ENCODE data around the gene PAX5. TPM values are rescaled to one million over a fixed set of nuclear protein-coding genes. Genes with fewer than 3 reads are reported as not detected.

The PAX5 gene
- total RNA-seq, 1 experiment from 2014 or later, result 0.39 TPM

DNA sequence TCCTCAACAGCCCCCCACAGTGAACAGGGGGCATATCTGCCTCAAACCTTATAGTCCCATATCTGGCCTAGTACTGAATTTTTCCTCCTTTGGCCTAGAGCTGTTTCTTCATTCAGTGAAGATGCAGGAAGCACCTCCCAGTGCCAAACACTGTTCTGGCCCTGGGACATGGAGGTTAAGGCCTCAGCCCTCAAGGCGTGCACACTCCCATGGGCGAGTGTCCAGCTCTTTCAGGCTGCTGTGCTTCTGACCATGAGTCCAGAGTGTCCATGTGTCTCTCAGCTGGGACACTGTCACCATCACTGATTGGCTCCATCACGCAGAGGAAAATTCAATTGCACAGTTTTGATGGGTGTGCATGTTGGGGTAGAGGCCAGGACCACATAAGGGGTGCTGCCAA, 151.5 kb downstream of the PAX5 start:
- no peak overlapping the region for H3K4me3 Mint-ChIP-seq
- Histone ChIP-seq H3K4me1 (ENCODE audit: insufficient read depth, low read length) (no peaks in the 10 kb centered on the region), H2AK5ac (ENCODE audit: insufficient read length, low read length) (no peak overlapping the region), H3K14ac (ENCODE audit: insufficient read depth, low read length) (no peak overlapping the region), H3K4me2 (ENCODE audit: insufficient read depth, insufficient read length, low read length) (no peak overlapping the region), H2AFZ (ENCODE audit: low read length) (no peak overlapping the region), H3K4ac (ENCODE audit: low read depth, low read length) (no peak overlapping the region), H2BK120ac (ENCODE audit: low read depth, low read length, poor library complexity, severe bottlenecking) (no peak overlapping the region), H3K79me2 (ENCODE audit: insufficient read depth, low read length) (no peaks in the 10 kb centered on the region), H4K20me1 (ENCODE audit: control insufficient read depth, insufficient read depth, insufficient read length) (no peaks in the 10 kb centered on the region), H2BK15ac (ENCODE audit: low read depth, low read length) (no peak overlapping the region), H2BK12ac (ENCODE audit: insufficient read length, low read depth, low read length) (no peak overlapping the region), H2BK5ac (ENCODE audit: insufficient read length, low read length) (no peak overlapping the region), H3K23ac (ENCODE audit: insufficient read length, low read depth, low read length) (no peak overlapping the region), H4K91ac (ENCODE audit: insufficient read length, low read depth, low read length) (no peak overlapping the region), H3K9me3 (ENCODE audit: control insufficient read depth, low read depth, low read length) (no peaks in the 10 kb centered on the region), H3T11ph (ENCODE audit: low read length) (no peak overlapping the region), H3K27me3 (ENCODE audit: insufficient read depth, low read length) (no peaks in the 10 kb centered on the region), H4K8ac (replicated peaks; ENCODE audit: insufficient read length, low read depth, low read length) (no peak overlapping the region), H3K27ac (ENCODE audit: insufficient read length, low read depth, low read length) (no peak overlapping the region), H3K18ac (ENCODE audit: insufficient read length, low read depth, low read length) (no peak overlapping the region), H2BK20ac (ENCODE audit: low read depth, low read length, poor library complexity, severe bottlenecking) (no peak overlapping the region), H3K79me1 (ENCODE audit: insufficient read depth, low read depth, low read length, poor library complexity, severe bottlenecking) (no peaks in the 10 kb centered on the region), H3K9ac (ENCODE audit: extremely low read depth, insufficient read length, low read length) (no peak overlapping the region), H4K5ac (ENCODE audit: insufficient read length, low read depth, low read length) (no peak overlapping the region), H3K56ac (ENCODE audit: insufficient read length, low read depth, low read length) (no peak overlapping the region), H3K23me2 (ENCODE audit: insufficient read length, low read depth, low read length, poor library complexity, severe bottlenecking) (no peaks in the 10 kb centered on the region)
- no peak for DNase-seq
- no peaks in the 10 kb centered on the region for H3K36me3 Mint-ChIP-seq (ENCODE audit: insufficient read depth in 1 of 3, low read depth in 3 of 3)
- no peak overlapping the region for H3K27ac Mint-ChIP-seq
- peaks cover 4% of the 10 kb centered on the region; the same call in 1 of the 2 replicates for H3K27me3 Mint-ChIP-seq (ENCODE audit: low read depth)
- no CpG with 5 or more reads among the region's 3 CpGs for WGBS (ENCODE audit: extremely low coverage, insufficient read length, low lambda C conversion rate)
- peaks cover 9 to 10% of the 10 kb centered on the region in 2 experiments for H3K4me1 Mint-ChIP-seq
- TF ChIP-seq, protein P1, sequence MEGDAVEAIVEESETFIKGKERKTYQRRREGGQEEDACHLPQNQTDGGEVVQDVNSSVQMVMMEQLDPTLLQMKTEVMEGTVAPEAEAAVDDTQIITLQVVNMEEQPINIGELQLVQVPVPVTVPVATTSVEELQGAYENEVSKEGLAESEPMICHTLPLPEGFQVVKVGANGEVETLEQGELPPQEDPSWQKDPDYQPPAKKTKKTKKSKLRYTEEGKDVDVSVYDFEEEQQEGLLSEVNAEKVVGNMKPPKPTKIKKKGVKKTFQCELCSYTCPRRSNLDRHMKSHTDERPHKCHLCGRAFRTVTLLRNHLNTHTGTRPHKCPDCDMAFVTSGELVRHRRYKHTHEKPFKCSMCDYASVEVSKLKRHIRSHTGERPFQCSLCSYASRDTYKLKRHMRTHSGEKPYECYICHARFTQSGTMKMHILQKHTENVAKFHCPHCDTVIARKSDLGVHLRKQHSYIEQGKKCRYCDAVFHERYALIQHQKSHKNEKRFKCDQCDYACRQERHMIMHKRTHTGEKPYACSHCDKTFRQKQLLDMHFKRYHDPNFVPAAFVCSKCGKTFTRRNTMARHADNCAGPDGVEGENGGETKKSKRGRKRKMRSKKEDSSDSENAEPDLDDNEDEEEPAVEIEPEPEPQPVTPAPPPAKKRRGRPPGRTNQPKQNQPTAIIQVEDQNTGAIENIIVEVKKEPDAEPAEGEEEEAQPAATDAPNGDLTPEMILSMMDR (conservative IDR thresholded peaks at IDR 0.05), result no peak
- H3K9me3 Mint-ChIP-seq, result no peaks in the 10 kb centered on the region
